Measurements from ENCODE around the gene SLC35F2.

GRCh38 chr11:107859459-107860239, 1.1 kb upstream of the SLC35F2 start:
- no peak for TF ChIP-seq CTCF (conservative IDR thresholded peaks at IDR 0.05 in 1 of 2, IDR thresholded peaks at IDR 0.05 in 1 of 2; ENCODE audit: low read depth in 1 of 2, low read length in 2 of 2)
- TF ChIP-seq EZH2 (IDR thresholded peaks at IDR 0.05; ENCODE audit: low read length, missing control alignments), result no peak

All from fibroblast of lung (primary cell).